ENCODE measurements around the gene RFC2.
"Not testable (repeated sequence)": the region's sequence is repeated elsewhere in the genome, so short reads cannot be mapped to it uniquely, and the experiment has no call there.

RFC2 gene

GRCh38 chr7:74215921-74216320, 38.3 kb downstream of the RFC2 start:
- DNase-seq: no peak

- DNase-seq: peak; percentile 41
These were observed 39.2 kb downstream of the RFC2 start for GRCh38 chr7:74214816-74215630.

DNA sequence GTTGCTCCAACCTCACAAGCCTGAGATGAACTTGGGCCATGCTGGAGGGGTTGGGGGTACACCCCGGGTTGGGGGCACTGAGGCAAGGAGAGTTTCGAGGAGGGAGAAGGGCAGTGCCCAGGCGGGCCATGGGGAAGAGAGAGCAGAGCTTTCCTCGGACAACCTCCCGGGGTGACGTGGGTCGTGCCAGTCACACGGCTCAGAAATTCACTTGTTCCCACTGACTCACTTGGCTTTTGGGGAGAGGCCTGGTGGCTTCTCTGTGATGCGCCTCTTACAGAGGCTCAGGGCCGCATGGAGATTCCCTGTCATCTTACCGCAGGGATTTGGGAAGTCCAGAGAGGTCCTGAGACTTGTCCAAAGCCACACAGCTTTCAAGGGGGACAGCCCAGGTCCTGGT, 41.5 kb downstream of the RFC2 start:
- DNase-seq: no peak

- not testable (repeated sequence) for DNase-seq
These were observed 46.0 kb downstream of the RFC2 start for GRCh38 chr7:74208241-74208640.

DNA sequence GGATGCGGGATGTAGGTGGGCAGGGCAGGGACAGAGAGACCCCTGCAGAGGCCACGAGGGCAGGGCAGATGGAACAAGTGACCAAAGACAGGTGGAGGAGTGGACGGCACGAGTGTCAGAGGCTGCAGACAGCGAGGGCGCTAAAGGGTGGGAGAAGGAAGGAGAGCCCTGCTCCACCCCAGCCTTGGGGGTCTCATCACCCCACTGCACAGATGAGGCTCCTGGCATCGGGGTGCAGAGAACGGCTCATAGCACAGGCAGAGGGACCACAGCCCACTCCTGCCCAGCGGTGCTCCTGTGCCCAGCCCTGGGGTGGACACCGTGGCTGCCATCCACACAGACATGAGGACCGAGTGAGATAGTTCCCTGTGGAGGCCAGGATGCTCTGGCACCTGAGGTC, 46.6 kb downstream of the RFC2 start:
- DNase-seq: no peak

DNA sequence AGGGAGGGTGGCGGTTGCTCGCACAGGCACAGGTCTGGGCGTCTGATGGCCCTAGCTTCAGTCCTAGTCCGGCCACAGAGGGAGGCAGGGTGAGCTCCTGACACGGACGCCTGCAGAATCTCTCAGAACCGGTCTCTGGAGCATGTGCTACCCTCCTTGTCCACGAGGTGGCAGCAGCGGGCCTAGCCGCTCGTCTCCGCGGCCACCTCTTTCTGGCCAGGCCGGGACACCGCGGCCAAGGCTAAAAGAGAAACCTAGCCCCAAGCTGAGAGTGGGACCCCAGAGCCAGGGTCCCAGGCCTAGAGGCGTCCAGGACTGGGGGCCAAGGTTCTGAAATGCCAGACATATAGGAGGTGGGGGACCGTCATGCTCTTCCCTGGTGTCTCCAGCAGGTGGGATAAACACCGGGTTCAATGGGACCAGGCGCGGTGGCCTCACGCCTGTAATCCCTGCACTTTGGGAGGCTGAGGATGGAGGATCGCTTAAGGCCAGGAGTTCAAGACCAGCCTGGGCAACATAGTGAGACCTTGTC, 47.5 kb downstream of the RFC2 start:
- peak; percentile 78 for DNase-seq

DNA sequence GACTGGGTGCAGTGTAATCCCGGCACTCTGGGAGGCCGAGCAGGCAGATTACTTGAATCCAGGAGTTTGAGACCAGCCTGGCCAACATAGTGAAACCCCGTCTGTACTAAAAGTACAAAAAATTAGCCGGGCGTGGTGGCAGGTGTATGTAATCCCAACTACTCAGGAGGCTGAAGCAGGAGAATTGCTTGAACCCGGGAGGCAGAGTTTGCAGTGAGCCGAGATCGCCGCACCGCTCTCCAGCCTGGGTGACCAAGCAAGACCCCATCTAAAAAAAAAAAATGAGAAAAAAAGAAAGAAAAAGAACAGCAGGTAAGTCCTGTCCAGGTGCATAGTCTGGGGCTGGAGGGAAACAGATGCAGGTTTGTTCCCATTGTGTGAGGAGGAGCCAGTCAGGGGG, 48.1 kb downstream of the RFC2 start:
- DNase-seq: not testable (repeated sequence)

- DNase-seq: no peak
These were observed 50.1 kb downstream of the RFC2 start for GRCh38 chr7:74203956-74204618.

- peak; percentile 59 for DNase-seq
These were observed 51.2 kb downstream of the RFC2 start for GRCh38 chr7:74202841-74203556.

- DNase-seq: peak; percentile 34
These were observed 54.4 kb downstream of the RFC2 start for GRCh38 chr7:74199551-74200355.

DNA sequence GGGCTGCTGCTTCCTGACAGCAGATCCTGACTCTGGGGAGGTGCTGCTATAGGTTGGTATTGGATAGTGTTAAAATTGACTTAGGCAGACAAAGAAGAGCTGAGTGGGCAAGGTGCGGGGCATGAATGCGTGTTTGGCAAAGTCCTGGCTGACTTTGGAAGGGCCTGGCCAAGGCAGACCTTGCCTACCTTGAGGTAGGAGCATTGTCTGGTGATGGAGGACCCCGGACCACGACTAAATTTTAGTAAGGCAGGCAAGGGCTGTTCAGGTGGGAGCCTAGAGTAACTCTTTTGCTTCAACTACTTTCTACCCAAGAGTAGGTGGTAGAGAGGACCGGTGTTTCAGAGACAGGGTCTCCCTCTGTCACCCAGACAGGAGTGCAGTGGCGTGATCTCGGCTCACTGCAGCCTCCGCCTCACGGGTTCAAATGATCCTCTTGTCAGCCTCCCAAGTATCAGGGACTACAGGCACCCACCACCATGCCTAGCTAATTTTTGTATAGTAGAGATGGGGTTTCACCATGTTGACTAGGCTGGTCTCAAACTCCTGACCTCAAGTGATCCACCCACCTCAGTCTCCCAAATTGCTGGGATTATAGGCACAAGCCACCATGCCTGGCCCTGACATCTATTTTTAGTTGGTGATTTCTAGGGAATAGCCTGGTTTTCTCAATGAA, 56.6 kb downstream of the RFC2 start:
- DNase-seq: no peak

DNA sequence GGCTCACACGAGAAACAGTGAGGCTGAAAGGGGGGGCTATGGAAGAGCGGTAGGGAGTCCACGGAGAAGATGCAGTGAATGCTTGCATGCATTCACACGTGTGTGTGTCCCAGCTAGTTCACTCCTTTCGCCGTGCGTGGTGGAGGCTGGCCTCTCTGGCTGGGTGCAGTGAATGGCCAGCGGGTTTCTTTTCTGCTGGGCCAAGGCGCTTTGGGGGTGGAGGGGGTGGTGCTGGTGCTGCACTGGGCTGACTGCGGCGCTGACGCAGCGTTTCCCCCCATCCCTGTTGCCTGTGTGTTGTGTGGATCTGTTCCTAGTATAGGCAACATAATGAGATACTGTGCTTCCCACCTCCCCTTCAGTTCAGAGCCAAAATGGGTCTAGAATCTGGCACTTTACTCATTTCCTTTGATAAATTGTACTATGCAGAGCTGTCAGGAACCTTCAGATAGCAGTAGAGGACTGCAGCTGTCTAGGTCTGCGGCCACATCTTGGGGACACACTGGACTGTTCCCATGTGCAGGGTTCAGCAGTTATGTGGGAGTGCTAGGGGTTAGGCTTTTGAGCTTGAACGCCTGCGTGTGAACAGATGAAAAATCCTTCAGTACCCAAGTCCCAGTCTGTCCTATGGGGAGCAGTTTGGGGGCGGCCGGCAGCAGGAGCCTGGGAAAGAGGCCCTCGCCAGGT, 58.1 kb downstream of the RFC2 start:
- DNase-seq: not testable (repeated sequence)

DNA sequence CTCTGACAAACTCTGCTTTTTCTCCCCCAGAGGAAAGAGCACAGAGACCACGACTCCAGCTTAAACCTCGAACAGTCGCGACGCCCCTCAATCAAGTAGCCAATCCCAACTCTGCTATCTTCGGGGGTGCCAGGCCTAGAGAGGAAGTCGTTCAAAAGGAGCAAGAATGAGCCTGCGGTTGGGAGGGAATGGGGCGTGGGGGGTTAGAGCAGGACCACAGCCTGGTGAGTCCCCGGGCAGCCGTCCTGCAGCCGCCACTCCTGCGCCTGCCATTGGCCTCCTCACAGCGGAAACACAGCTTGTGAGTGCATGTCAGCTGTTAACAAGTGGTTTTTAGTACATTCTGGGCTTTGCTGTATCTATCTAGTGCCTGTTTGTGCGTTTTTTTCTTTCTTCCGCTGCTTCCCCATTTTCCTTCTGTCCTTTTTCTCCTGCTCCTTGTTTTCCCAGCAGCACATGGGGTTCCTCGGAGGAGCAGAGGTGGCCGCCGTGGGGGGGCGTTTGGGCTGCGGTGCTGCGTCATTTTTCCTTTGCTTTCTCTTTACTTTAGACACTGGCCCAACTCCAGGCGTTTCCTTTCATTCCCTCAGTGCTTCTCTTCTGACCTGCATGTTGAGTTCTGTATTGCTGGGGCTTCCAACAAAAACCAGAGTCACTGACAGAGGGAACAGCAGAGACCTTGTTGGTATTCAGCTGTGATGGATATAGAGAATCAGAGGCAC, 58.9 kb downstream of the RFC2 start:
- DNase-seq: not testable (repeated sequence)

DNA sequence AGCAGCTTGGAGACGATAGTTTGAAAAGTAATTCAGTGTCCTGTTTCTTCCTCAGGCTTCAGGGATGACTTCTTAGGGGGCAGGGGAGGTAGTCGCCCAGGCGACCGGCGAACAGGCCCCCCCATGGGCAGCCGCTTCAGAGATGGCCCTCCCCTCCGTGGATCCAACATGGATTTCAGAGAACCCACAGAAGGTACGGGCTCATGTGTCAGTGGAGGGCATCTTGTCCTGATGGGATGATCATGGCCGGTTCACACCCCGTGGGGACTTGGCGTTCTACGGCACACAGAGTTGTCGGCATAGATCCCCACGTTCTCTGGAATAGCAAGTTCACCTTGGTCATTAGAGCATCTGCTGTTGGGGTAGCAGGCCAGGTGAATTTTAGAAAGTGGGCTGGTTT, 59.5 kb downstream of the RFC2 start:
- DNase-seq: no peak

DNA sequence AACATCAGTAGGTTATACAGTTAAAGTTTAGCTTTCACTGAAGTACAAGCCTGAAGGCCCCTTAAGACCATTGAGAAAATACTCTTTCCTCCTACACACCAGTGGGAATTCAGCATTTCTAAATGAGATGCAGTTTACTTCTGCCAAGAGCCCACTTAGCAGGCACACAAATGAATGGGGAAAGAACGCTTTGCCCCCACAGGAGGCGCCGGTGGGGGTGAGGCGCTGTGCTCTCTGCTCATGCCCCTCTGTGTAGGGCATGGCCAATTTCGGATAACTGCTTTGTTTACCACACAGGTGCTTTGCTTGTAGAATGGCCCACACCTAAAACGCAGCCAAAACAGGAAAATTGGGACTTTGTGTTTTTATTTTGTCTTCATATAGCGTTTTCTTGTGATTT, 60.3 kb downstream of the RFC2 start:
- no peak for DNase-seq

DNA sequence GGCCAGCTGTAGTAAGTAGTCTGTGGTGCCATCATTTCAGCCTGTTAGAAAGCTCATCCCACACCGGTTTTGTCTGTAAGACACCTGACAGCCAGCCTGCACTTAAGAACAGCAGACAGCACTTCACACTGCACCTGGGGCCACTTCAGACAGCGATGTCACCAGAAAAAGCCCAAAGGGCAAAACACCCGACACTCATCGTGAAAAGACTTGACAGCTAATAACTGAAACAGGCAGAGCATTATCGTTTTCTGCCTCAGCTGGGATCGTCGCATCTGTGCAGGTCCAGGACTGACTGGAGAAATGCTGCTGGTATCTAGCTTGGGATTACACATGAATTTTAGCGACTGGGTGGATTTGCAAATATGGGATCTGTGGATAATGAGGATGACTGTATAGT, 61.1 kb downstream of the RFC2 start:
- no peak for DNase-seq

DNA sequence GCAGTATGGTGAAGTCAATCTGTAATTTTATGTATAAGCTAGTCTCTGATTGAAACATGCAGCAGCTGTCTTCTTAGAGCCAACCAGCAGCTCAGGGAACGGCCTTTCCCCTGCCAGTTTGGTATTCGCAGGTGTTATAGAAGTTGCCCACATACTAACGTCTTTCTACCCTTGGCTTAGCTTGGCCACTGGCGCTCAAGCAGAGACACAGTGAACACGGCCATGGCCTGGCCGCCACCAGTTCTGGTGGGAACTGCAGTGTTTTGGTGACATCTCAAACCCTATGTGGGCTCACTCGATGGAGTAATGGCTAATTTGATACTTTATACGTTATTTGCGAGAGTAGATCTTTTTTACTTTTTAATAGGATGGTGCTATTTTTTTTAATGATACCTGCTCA, 63.0 kb downstream of the RFC2 start:
- DNase-seq: no peak

DNA sequence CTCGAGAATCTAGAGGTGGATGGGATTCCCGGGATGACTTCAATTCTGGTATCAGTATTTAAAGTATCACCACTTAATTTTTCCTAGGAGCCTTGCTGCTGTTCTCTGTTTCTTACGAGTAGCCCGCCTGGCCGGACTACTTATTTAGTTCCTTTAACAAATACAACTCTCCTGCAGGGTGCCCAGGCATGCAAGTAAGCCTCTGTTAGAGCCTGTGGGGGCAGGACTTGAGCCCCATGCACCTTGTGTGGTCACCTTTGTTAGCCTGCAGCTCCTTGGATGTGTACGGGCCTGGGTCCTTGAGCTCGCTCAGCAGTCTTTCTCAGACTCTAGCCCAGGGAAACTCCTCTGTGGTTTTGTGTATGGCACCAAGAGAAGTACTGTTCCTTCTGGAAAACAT, 63.9 kb downstream of the RFC2 start:
- DNase-seq: no peak

GRCh38 chr7:74187915-74188675, 66.1 kb downstream of the RFC2 start:
- DNase-seq: no peak

GRCh38 chr7:74185636-74186035, 68.6 kb downstream of the RFC2 start:
- DNase-seq: no peak
